WI38 (cell line): Measurements from ENCODE around the gene SPOCD1.

Experiments used
- H3K4me3 ChIP-seq: 2 replicates; pipeline ENCODE4 v1.5.1; 2011; ENCODE audit warnings: low read depth, mild to moderate bottlenecking, control low read depth, low read length
- TF ChIP-seq, protein P1 (sequence below): IDR thresholded peaks from 2 replicates; pipeline ENCODE4 v1.5.1; 2012; ENCODE audit warnings: low read depth, mild to moderate bottlenecking, control low read depth, low read length

SPOCD1 gene

DNA sequence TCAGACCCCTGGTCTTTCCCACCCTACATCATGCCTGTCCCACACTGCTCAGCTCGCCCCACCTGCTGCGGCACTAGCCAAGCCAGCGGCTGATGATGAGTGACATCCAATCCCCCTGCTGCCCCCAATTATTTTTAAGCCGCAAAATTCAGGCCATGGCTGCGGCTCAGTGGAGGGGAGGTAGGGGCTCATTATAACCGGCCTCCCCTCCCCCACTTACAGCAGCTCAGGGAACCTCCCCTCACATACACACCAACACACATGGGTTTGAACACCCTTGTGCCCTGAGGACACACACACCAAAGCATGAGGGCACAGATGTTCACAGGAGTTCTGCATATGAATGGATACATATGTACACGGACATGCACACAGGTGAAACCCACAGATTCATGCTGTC lies 57.0 kb downstream of the SPOCD1 start:
- TF ChIP-seq, protein P1, sequence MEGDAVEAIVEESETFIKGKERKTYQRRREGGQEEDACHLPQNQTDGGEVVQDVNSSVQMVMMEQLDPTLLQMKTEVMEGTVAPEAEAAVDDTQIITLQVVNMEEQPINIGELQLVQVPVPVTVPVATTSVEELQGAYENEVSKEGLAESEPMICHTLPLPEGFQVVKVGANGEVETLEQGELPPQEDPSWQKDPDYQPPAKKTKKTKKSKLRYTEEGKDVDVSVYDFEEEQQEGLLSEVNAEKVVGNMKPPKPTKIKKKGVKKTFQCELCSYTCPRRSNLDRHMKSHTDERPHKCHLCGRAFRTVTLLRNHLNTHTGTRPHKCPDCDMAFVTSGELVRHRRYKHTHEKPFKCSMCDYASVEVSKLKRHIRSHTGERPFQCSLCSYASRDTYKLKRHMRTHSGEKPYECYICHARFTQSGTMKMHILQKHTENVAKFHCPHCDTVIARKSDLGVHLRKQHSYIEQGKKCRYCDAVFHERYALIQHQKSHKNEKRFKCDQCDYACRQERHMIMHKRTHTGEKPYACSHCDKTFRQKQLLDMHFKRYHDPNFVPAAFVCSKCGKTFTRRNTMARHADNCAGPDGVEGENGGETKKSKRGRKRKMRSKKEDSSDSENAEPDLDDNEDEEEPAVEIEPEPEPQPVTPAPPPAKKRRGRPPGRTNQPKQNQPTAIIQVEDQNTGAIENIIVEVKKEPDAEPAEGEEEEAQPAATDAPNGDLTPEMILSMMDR, result no peak
- H3K4me3 ChIP-seq, result no peak overlapping the region

DNA sequence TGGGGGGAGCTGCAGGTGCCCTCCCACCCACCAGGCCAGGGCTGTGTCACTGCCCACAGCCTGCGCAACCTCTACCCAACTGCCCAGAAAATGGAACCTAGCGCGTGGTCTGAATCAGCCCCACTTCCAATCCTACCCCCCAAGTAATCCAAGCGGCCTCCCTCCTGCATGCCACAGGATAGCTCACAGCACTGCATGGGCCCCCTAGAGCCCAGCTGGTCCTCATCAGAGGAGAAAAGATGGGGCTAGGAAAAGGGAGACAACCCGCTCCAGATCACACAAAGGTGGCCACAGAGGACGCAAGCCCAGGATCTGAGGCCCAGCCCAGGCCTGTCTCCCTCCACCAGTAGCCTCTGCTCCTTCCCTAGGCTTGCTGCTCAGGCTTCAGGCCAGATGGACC lies 57.8 kb downstream of the SPOCD1 start:
- H3K4me3 ChIP-seq, result no peak overlapping the region
- TF ChIP-seq, protein P1, result no peak

DNA sequence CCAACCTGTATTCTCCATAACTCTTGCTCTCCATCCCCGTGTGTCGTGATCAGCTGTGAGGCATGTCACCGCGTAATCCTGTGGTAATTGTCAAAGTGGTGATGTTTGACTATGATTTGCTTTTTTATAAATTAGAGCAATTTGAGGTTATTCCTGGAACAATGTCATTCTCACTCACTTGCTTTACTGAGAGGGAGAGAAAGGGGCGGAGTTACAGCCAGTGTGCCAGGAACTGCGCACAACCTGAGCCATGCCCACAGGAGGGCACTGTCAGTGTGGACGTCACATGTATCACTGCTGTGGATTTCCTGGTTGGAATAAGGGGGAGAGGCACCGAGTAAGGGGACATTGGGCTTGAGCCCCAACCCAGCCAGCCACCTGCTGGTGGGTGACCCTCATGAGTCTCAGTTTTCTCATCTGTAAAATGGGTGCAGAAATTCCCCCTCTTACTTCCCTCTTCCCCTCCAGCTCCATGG lies 58.6 kb downstream of the SPOCD1 start:
- no peak overlapping the region for H3K4me3 ChIP-seq
- TF ChIP-seq, protein P1, result no peak

DNA sequence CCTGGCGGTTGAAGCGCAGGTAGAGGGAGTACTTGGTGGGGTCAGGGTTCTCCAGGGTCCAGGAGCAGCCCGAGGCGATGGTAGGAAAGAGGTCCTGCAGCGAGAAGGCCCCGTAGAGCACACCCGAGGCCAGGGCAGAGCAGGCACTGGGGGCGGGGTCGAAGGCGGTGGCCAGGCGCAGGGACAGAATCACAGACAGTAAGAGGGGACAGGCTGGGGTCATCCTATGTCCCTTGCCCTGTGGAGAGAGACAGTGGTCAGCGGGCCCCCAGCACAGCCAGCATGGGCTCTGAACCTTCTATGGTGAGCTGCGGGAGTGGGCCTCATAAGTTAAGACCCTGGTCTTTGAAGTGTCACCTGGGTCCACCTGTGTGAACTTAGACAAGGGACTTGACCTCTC lies 59.2 kb downstream of the SPOCD1 start:
- TF ChIP-seq, protein P1, result no peak
- no peak overlapping the region for H3K4me3 ChIP-seq

DNA sequence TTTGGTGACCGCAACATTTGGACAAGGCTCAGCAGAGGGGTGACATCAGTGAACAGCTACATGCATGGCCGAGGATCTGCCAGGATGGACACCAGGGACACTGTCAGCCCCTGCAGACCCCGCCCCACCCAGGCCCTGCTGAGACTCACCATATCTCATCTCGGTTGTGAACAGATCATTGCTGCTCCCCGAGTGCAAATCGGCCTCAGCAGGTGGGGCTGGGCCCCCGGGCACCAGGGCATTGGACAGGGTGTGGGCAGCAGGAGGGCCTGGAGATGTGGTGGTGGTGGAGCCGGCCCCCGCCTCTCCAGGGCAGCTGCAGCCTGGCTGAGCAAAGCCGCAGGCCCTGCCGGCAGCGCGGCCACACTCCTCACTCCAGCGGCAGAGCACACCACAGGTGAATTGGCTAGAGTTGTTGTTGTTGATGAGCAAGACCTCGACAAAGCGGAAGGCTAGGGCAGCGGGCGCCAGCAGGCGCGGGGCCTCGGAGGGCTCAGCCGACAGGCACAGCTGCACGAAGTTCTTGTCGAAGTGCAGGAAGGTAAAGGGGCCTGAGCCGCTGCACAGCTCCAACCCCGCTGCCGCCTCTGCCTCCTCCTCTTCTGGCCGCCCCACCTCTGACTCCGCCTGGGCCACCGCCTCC lies 59.9 kb downstream of the SPOCD1 start:
- no peak overlapping the region for H3K4me3 ChIP-seq
- TF ChIP-seq, protein P1, result no peak

DNA sequence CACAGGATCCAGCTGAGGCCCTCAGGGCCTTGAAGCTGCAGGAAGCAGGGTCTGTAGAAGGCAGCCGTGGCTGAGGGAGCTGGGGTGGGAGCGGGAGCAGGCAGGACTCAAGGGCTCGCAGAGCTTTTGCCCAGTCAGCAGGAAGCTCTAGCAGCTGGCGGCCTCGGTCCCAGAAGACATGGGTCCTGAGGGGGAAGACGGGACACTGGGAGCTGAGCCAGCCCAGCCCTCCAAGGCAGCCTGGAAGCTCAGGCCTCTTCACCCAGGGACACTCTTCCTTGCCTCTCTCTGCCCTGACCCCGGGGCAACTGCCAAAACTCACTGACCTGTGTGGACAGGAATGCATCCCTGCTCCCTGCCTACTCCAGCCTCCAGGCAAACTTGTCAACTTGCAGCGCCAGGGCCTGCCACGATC lies 60.6 kb downstream of the SPOCD1 start:
- H3K4me3 ChIP-seq, result no peak overlapping the region
- TF ChIP-seq, protein P1, result no peak

DNA sequence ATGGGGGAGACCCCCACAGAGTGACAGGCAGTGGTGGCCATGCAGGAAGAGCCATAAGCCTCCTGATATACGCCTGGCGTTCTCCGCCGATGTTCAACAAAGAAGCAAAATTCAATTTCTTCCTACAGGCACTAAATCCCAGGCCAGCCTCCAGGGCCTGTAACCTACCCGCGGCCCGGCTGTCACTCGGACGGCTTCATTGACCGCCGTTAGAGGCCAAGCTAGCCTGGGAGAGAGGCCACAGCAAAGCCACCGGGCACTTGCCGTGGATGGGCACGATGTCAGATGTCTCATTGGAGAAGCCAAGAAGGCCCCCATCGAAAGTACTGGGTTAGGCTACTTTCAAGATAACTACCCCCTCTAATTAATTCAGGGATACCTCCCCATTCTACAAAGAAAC lies 61.4 kb downstream of the SPOCD1 start:
- H3K4me3 ChIP-seq, result no peak overlapping the region
- TF ChIP-seq, protein P1, result no peak
